H9 (cell line): Measurements from ENCODE around the gene SYT11. TPM values are rescaled to one million over a fixed set of nuclear protein-coding genes. Genes with fewer than 3 reads are reported as not detected.

Source experiments
- DNase-seq: peaks from one replicate; pipeline ENCODE4 v3.0.0-alpha.2; 2017
- H2AFZ ChIP-seq: one replicate; pipeline ENCODE4 v1.6.1; 2013; ENCODE audit warnings: mild to moderate bottlenecking, low read length, control low read depth, moderate library complexity
- H2AK5ac ChIP-seq: 2 replicates; pipeline ENCODE4 v1.6.1; 2013; ENCODE audit warnings: low read length, control low read depth, mixed read lengths; ENCODE audit not compliant: insufficient read length
- H2BK120ac ChIP-seq: one replicate; pipeline ENCODE4 v1.6.1; 2013; ENCODE audit warnings: low read depth, mild to moderate bottlenecking, low read length, control low read depth, inconsistent platforms; ENCODE audit not compliant: poor library complexity, severe bottlenecking
- H2BK12ac ChIP-seq: 2 replicates; pipeline ENCODE4 v1.6.1; 2013; ENCODE audit warnings: low read length, control low read depth, mixed read lengths, low read depth; ENCODE audit not compliant: insufficient read length
- H2BK15ac ChIP-seq: 2 replicates; pipeline ENCODE4 v1.6.1; 2013; ENCODE audit warnings: low read depth, low read length, control low read depth
- H2BK20ac ChIP-seq: one replicate; pipeline ENCODE4 v1.6.1; 2013; ENCODE audit warnings: low read depth, mild to moderate bottlenecking, low read length, control low read depth, inconsistent platforms; ENCODE audit not compliant: poor library complexity, severe bottlenecking
- H2BK5ac ChIP-seq: 2 replicates; pipeline ENCODE4 v1.6.1; 2013; ENCODE audit warnings: low read length, control low read depth, mixed read lengths; ENCODE audit not compliant: insufficient read length
- H3K14ac ChIP-seq: 2 replicates; pipeline ENCODE4 v1.6.1; 2013; ENCODE audit warnings: low read length, control low read depth; ENCODE audit not compliant: insufficient read depth
- H3K18ac ChIP-seq: 2 replicates; pipeline ENCODE4 v1.6.1; 2013; ENCODE audit warnings: low read depth, mild to moderate bottlenecking, mixed read lengths, low read length, control low read depth; ENCODE audit not compliant: insufficient read length
- H3K23ac ChIP-seq: 2 replicates; pipeline ENCODE4 v1.6.1; 2013; ENCODE audit warnings: low read length, control low read depth, mixed read lengths, low read depth; ENCODE audit not compliant: insufficient read length
- H3K23me2 ChIP-seq: 2 replicates; pipeline ENCODE4 v1.6.1; 2013; ENCODE audit warnings: low read depth, mild to moderate bottlenecking, mixed read lengths, low read length, control low read depth; ENCODE audit not compliant: insufficient read length, poor library complexity, severe bottlenecking
- H3K27ac ChIP-seq: 2 replicates; pipeline ENCODE4 v1.5.1; 2013; ENCODE audit warnings: low read length, control low read depth, mixed read lengths, low read depth; ENCODE audit not compliant: insufficient read length
- H3K27me3 ChIP-seq: 2 replicates; pipeline ENCODE4 v1.6.1; 2013; ENCODE audit warnings: low read length, control low read depth, inconsistent platforms; ENCODE audit not compliant: insufficient read depth
- H3K4ac ChIP-seq: 2 replicates; pipeline ENCODE4 v1.6.1; 2013; ENCODE audit warnings: low read depth, mild to moderate bottlenecking, control low read depth, inconsistent platforms, low read length, moderate library complexity
- H3K4me1 ChIP-seq: 2 replicates; pipeline ENCODE4 v1.6.1; 2013; ENCODE audit warnings: low read length, control low read depth, inconsistent platforms; ENCODE audit not compliant: insufficient read depth
- H3K4me2 ChIP-seq: 2 replicates; pipeline ENCODE4 v1.6.1; 2013; ENCODE audit warnings: low read length, control low read depth, mixed read lengths; ENCODE audit not compliant: insufficient read length, insufficient read depth
- H3K56ac ChIP-seq: 2 replicates; pipeline ENCODE4 v1.6.1; 2013; ENCODE audit warnings: low read depth, mild to moderate bottlenecking, mixed read lengths, low read length, control low read depth; ENCODE audit not compliant: insufficient read length
- H3K79me1 ChIP-seq: 2 replicates; pipeline ENCODE4 v1.6.1; 2013; ENCODE audit warnings: low read depth, mild to moderate bottlenecking, moderate library complexity, low read length, control low read depth, inconsistent platforms; ENCODE audit not compliant: insufficient read depth, poor library complexity, severe bottlenecking
- H3K79me2 ChIP-seq: 2 replicates; pipeline ENCODE4 v1.6.1; 2013; ENCODE audit warnings: low read length, control low read depth, inconsistent platforms; ENCODE audit not compliant: insufficient read depth
- H3K9ac ChIP-seq: 2 replicates; pipeline ENCODE4 v1.6.1; 2013; ENCODE audit warnings: low read length, control low read depth, mixed read lengths; ENCODE audit not compliant: insufficient read length; ENCODE audit errors: extremely low read depth
- H3K9me3 ChIP-seq: one replicate; pipeline ENCODE4 v1.6.1; 2013; ENCODE audit warnings: low read depth, low read length, inconsistent platforms; ENCODE audit not compliant: control insufficient read depth
- H3T11ph ChIP-seq: one replicate; pipeline ENCODE4 v1.6.1; 2013; ENCODE audit warnings: mild to moderate bottlenecking, low read length, control low read depth, inconsistent platforms
- H4K20me1 ChIP-seq: one replicate; pipeline ENCODE4 v1.6.1; 2013; ENCODE audit not compliant: control insufficient read depth, insufficient read length, insufficient read depth
- H4K5ac ChIP-seq: 2 replicates; pipeline ENCODE4 v1.6.1; 2013; ENCODE audit warnings: low read depth, mild to moderate bottlenecking, mixed read lengths, low read length, control low read depth; ENCODE audit not compliant: insufficient read length
- H4K8ac ChIP-seq: replicated peaks from 2 replicates; pipeline ENCODE4 v1.6.1; 2013; ENCODE audit warnings: low read length, control low read depth, mixed read lengths, low read depth; ENCODE audit not compliant: insufficient read length
- H4K91ac ChIP-seq: 2 replicates; pipeline ENCODE4 v1.6.1; 2013; ENCODE audit warnings: low read depth, mild to moderate bottlenecking, moderate library complexity, mixed read lengths, low read length, control low read depth; ENCODE audit not compliant: insufficient read length
- H3K27ac Mint-ChIP-seq, 3 experiments: 2 replicates in 2 of 3; 3 replicates in 1 of 3; pipeline ENCODE4 v1.8.0; 2020 to 2021; ENCODE audit warnings: mixed read lengths in 3 of 3, mild to moderate bottlenecking in 1 of 3, moderate library complexity in 1 of 3
- H3K27me3 Mint-ChIP-seq: 2 replicates; pipeline ENCODE4 v1.8.0; 2021; ENCODE audit warnings: low read depth, mild to moderate bottlenecking, moderate library complexity, mixed read lengths
- H3K36me3 Mint-ChIP-seq, 3 experiments: 2 replicates in 2 of 3; 3 replicates in 1 of 3; pipeline ENCODE4 v1.8.0; 2020 to 2021; ENCODE audit warnings: low read depth in 3 of 3, mixed read lengths in 3 of 3; ENCODE audit not compliant: insufficient read depth in 1 of 3
- H3K4me1 Mint-ChIP-seq, 2 experiments: 2 replicates each; pipeline ENCODE4 v1.8.0; 2020; ENCODE audit warnings: mixed read lengths in 2 of 2
- H3K4me3 Mint-ChIP-seq, 2 experiments: 2 replicates in 1 of 2; 3 replicates in 1 of 2; pipeline ENCODE4 v1.8.0; 2020 to 2021; ENCODE audit warnings: mild to moderate bottlenecking in 2 of 2, mixed read lengths in 2 of 2, moderate library complexity in 1 of 2
- H3K9me3 Mint-ChIP-seq, 2 experiments: 2 replicates in 1 of 2; 3 replicates in 1 of 2; pipeline ENCODE4 v1.8.0; 2020; ENCODE audit warnings: mild to moderate bottlenecking in 2 of 2, mixed read lengths in 2 of 2, moderate library complexity in 1 of 2
- CTCF ChIP-seq: fragments of 200-600 bp; sonication (generic); conservative IDR thresholded peaks from 3 replicates; pipeline ENCODE4 v1.8.0; 2021; ENCODE audit warnings: antibody characterized with exemption, mild to moderate bottlenecking
- WGBS: extraction: QIAGEN DNeasy Blood & Tissue Kit; methylation state at CpG from one replicate; pipeline ENCODE4 v1.1.7; 2013; ENCODE audit warnings: missing lambda C conversion rate, low lambda C conversion rate, mixed read lengths; ENCODE audit not compliant: insufficient read length; ENCODE audit errors: extremely low coverage; 5-methylcytosine and 5-hydroxymethylcytosine counted together
- total RNA-seq: library from RNA; stranded (reverse); gene quantifications from 2 replicates; pipeline ENCODE4 v1.2.1, GENCODE V29; 2021

SYT11 gene
- total RNA-seq, 1 experiment from 2014 or later, result 0.28 TPM

- H3K9me3 Mint-ChIP-seq, result no peaks in the 10 kb centered on the region
- no CpG with 5 or more reads among the region's 2 CpGs for WGBS
- Histone ChIP-seq H3K18ac (no peak overlapping the region), H2BK15ac (no peak overlapping the region), H3K79me2 (no peaks in the 10 kb centered on the region), H3K79me1 (no peaks in the 10 kb centered on the region), H2BK20ac (no peak overlapping the region), H4K91ac (no peak overlapping the region), H3K27ac (no peak overlapping the region), H3K14ac (no peak overlapping the region), H3T11ph (no peak overlapping the region), H3K4ac (no peak overlapping the region), H3K9me3 (no peaks in the 10 kb centered on the region), H2BK12ac (no peak overlapping the region), H3K23me2 (no peaks in the 10 kb centered on the region), H2BK120ac (no peak overlapping the region), H2AFZ (no peak overlapping the region), H3K4me2 (no peak overlapping the region), H2AK5ac (no peak overlapping the region), H3K9ac (no peak overlapping the region), H3K27me3 (no peaks in the 10 kb centered on the region), H2BK5ac (no peak overlapping the region), H3K23ac (no peak overlapping the region), H3K56ac (no peak overlapping the region), H3K4me1 (no peaks in the 10 kb centered on the region), H4K8ac (no peak overlapping the region), H4K20me1 (no peaks in the 10 kb centered on the region), H4K5ac (no peak overlapping the region)
- peaks cover 17% of the 10 kb centered on the region for H3K27me3 Mint-ChIP-seq
- H3K27ac Mint-ChIP-seq, result no peak overlapping the region
- TF ChIP-seq CTCF, result no peak
- no peak for DNase-seq
- H3K36me3 Mint-ChIP-seq, result peaks cover 0 to 2% (median 0%) of the 10 kb centered on the region in 3 experiments; a peak in 1 of 7 replicates
- H3K4me1 Mint-ChIP-seq, result peaks cover 2 to 3% of the 10 kb centered on the region in 2 experiments; a peak in 2 of 4 replicates
- H3K4me3 Mint-ChIP-seq, result no peak overlapping the region
Observed at GRCh38 chr1:155861896-155862295, 2.5 kb downstream of the SYT11 start.
